ENCODE measurements around the gene ABAT.

DNA sequence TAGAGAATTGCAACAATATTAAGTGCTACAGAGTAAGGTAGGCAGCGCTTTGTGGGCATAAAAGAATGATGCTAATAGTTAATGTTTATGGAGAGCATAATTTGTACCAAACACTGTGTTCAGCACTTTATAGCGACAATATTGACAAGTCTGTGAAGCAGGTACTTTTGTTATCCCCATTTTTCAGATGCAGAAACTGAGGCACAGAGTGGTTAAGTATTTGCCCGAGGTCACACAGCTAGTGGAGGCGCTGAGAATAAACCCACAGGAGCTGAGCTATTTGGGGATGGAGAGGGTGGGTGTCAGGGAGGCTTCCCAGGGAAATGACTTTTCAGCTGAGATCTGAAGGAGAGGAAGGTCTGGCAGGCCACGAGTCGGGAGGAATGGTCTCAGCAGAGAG lies 83.6 kb downstream of the ABAT start:
- no peak for TF ChIP-seq ELF1 (IDR thresholded peaks at IDR 0.05; ENCODE audit: borderline replicate concordance, low read depth)
- TF ChIP-seq, protein P1, sequence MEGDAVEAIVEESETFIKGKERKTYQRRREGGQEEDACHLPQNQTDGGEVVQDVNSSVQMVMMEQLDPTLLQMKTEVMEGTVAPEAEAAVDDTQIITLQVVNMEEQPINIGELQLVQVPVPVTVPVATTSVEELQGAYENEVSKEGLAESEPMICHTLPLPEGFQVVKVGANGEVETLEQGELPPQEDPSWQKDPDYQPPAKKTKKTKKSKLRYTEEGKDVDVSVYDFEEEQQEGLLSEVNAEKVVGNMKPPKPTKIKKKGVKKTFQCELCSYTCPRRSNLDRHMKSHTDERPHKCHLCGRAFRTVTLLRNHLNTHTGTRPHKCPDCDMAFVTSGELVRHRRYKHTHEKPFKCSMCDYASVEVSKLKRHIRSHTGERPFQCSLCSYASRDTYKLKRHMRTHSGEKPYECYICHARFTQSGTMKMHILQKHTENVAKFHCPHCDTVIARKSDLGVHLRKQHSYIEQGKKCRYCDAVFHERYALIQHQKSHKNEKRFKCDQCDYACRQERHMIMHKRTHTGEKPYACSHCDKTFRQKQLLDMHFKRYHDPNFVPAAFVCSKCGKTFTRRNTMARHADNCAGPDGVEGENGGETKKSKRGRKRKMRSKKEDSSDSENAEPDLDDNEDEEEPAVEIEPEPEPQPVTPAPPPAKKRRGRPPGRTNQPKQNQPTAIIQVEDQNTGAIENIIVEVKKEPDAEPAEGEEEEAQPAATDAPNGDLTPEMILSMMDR (IDR thresholded peaks at IDR 0.05 in 2 of 3, conservative IDR thresholded peaks at IDR 0.05 in 1 of 3; ENCODE audit: borderline replicate concordance in 1 of 3, insufficient read depth in 1 of 3, low read depth in 2 of 3, low read length in 2 of 3), result no peak
